Prostate gland (tissue), 2 donors: Measurements from ENCODE around the gene NEDD4L. TPM values are rescaled to one million over a fixed set of nuclear protein-coding genes. Genes with fewer than 3 reads are reported as not detected.
A peak's percentile ranks its signal among the peaks of the same experiment; 100 is the strongest.
"Not testable (repeated sequence)": the region's sequence is repeated elsewhere in the genome, so short reads cannot be mapped to it uniquely, and the experiment has no call there.

Source experiments
- DNase-seq: peaks from one replicate; pipeline ENCODE4 v3.0.0-alpha.2; 2019; ENCODE audit warnings: low spot score
- H3K27ac ChIP-seq, 2 donors: fragments of 200-600 bp; sonication (generic); 2 replicates each; pipeline ENCODE4 v1.5.1; 2017 to 2019
- H3K27me3 ChIP-seq: fragments of 200-600 bp; sonication (generic); replicated peaks from 2 replicates; pipeline ENCODE4 v1.5.1; 2019; ENCODE audit not compliant: insufficient read depth
- H3K36me3 ChIP-seq, 2 donors: fragments of 200-600 bp; sonication (generic); 1 replicate in 1 of 2; 2 replicates in 1 of 2; pipeline versions ENCODE4 v1.5.1 to v1.8.1; 2017 to 2019
- H3K4me1 ChIP-seq: fragments of 200-600 bp; sonication (generic); replicated peaks from 2 replicates; pipeline ENCODE4 v1.5.1; 2019
- H3K4me3 ChIP-seq, 2 donors: fragments of 200-600 bp; sonication (generic); 2 replicates each; pipeline ENCODE4 v1.5.1; 2017 to 2019
- H3K9me3 ChIP-seq: fragments of 200-600 bp; sonication (generic); 2 replicates; pipeline ENCODE4 v1.5.1; 2017
- CTCF ChIP-seq, 4 experiments: fragments of 200-600 bp in 2 of 4; fragments of 450-650 bp in 2 of 4; sonication (generic) in 2 of 4; IDR thresholded peaks; 1 replicate in 3 of 4; 2 replicates in 1 of 4; pipeline ENCODE4 v1.5.1; 2016 to 2019; ENCODE audit warnings: antibody characterized with exemption in 4 of 4, mild to moderate bottlenecking in 2 of 4, moderate library complexity in 2 of 4
- POLR2A ChIP-seq: fragments of 450-650 bp; IDR thresholded peaks from one replicate; pipeline ENCODE4 v1.6.1; 2016; ENCODE audit warnings: antibody characterized with exemption, mild to moderate bottlenecking
- POLR2AphosphoS5 ChIP-seq: sonication (generic); formaldehyde crosslinking; IDR thresholded peaks from one replicate; pipeline ENCODE4 v1.6.1; 2017; ENCODE audit warnings: antibody characterized with exemption
- WGBS: methylation state at CpG from one replicate; pipeline ENCODE4 v1.1.5; 2018; 5-methylcytosine and 5-hydroxymethylcytosine counted together
- intact Hi-C: fragments of 100-400 bp; cut with DNase I; formaldehyde crosslinking; loops from one replicate; pipeline ENCODE4 v1.14.2; 2022
- total RNA-seq, 2 donors: library from RNA; depleted of rRNA; stranded (reverse); fragments of >200 nt; gene quantifications; one replicate each; pipeline ENCODE4 v1.1.0, GENCODE V29; 2016

NEDD4L gene
- total RNA-seq, 2 donors from 2014 or later, result 280 to 420 TPM

- peak in 2 of 4 experiments; percentile 6 to 27 for TF ChIP-seq CTCF (IDR thresholded peaks at IDR 0.05)
- no peak for TF ChIP-seq POLR2AphosphoS5
- TF ChIP-seq POLR2A, result no peak
- Histone ChIP-seq H3K36me3 (no peaks in the 10 kb centered on the region), H3K27ac (peak overlapping the region; percentile 89 to 93), H3K4me1 (peaks cover 5% of the 10 kb centered on the region), H3K4me3 (peak overlapping the region; percentile 89 to 98), H3K9me3 (no peaks in the 10 kb centered on the region), H3K27me3 (no peaks in the 10 kb centered on the region)
- intact Hi-C loops, result loop anchor here (10.0 kb wide), 3 partner anchors 268 to 718 kb away; no protein-coding TSS in a partner anchor
- DNase-seq, result no peak
- 47% methylated on average over 12 of the region's 12 CpGs for WGBS
These were observed 2.9 kb downstream of the NEDD4L start for GRCh38 chr18:58046794-58047555.

- Histone ChIP-seq H3K9me3 (no peaks in the 10 kb centered on the region), H3K36me3 (no peaks in the 10 kb centered on the region), H3K4me3 (peak overlapping the region; percentile 89 to 98), H3K4me1 (peaks cover 5% of the 10 kb centered on the region), H3K27ac (peak overlapping the region in 1 of 2 donors; percentile 93), H3K27me3 (no peaks in the 10 kb centered on the region)
- WGBS, result 55% methylated on average over 3 of the region's 3 CpGs
- TF ChIP-seq CTCF (IDR thresholded peaks at IDR 0.05) (no peak), POLR2A (no peak), POLR2AphosphoS5 (no peak)
- no peak for DNase-seq
- intact Hi-C loops, result loop anchor here (10.0 kb wide), 3 partner anchors 267 to 717 kb away; no protein-coding TSS in a partner anchor
These were observed 3.5 kb downstream of the NEDD4L start for GRCh38 chr18:58047556-58047882.

- intact Hi-C loops, result loop anchor here (10.0 kb wide), 3 partner anchors 267 to 717 kb away; no protein-coding TSS in a partner anchor
- no peak for DNase-seq
- peaks cover 5% of the 10 kb centered on the region for H3K4me1 ChIP-seq
- H3K27ac ChIP-seq, result peak overlapping the region in 1 of 2 donors; percentile 36
- WGBS, result 76% methylated on average over 5 of the region's 5 CpGs
- H3K27me3 ChIP-seq, result no peaks in the 10 kb centered on the region
- no peaks in the 10 kb centered on the region for H3K9me3 ChIP-seq
- H3K36me3 ChIP-seq, result no peaks in the 10 kb centered on the region
- TF ChIP-seq CTCF (IDR thresholded peaks at IDR 0.05) (no peak), POLR2A (no peak), POLR2AphosphoS5 (no peak)
- H3K4me3 ChIP-seq, result peak overlapping the region in 1 of 2 donors; percentile 98
These were observed 4.1 kb downstream of the NEDD4L start for GRCh38 chr18:58048081-58048642.

GRCh38 chr18:58049000-58049688 is 5.1 kb downstream of the NEDD4L start:
- no peak for DNase-seq
- H3K36me3 ChIP-seq, result no peaks in the 10 kb centered on the region
- H3K9me3 ChIP-seq, result no peaks in the 10 kb centered on the region
- H3K27me3 ChIP-seq, result no peaks in the 10 kb centered on the region
- 65% methylated on average over 6 of the region's 6 CpGs for WGBS
- H3K4me1 ChIP-seq, result peaks cover 5% of the 10 kb centered on the region
- TF ChIP-seq POLR2A (no peak), CTCF (IDR thresholded peaks at IDR 0.05) (no peak), POLR2AphosphoS5 (no peak)
- intact Hi-C loops, result loop anchor here (10.0 kb wide), 3 partner anchors 266 to 716 kb away; no protein-coding TSS in a partner anchor
- peak overlapping the region in 1 of 2 donors; percentile 9 for H3K27ac ChIP-seq
- no peak overlapping the region for H3K4me3 ChIP-seq

- H3K27ac ChIP-seq, DNase-seq, H3K4me1 ChIP-seq, intact Hi-C loops, H3K27me3 ChIP-seq, H3K4me3 ChIP-seq, H3K9me3 ChIP-seq, H3K36me3 ChIP-seq: not testable (repeated sequence)
- 94% methylated on average over 3 of the region's 3 CpGs for WGBS
These were observed 6.9 kb downstream of the NEDD4L start for GRCh38 chr18:58050963-58051362.
